Limb (tissue), 2 donors: ENCODE results near the gene RFX2.
"Not testable (repeated sequence)": the region's sequence is repeated elsewhere in the genome, so short reads cannot be mapped to it uniquely, and the experiment has no call there.

Experiments
- DNase-seq, 2 donors: peaks; one replicate each; pipeline ENCODE4 v3.0.0-alpha.2; 2016; ENCODE audit errors: extremely low spot score in 2 of 2

The RFX2 gene

GRCh38 chr19:6041991-6042481 is 68.3 kb downstream of the RFX2 start:
- DNase-seq = no peak

- no peak for DNase-seq
Observed at GRCh38 chr19:6041071-6041470, 69.2 kb downstream of the RFX2 start.

GRCh38 chr19:6039566-6040225 is 70.6 kb downstream of the RFX2 start:
- DNase-seq = no peak

- no peak for DNase-seq
Observed at GRCh38 chr19:6038634-6039405, 71.5 kb downstream of the RFX2 start.

- no peak for DNase-seq
Observed at GRCh38 chr19:6035026-6035425, 75.3 kb downstream of the RFX2 start.

GRCh38 chr19:6034512-6034911 is 75.8 kb downstream of the RFX2 start:
- DNase-seq = no peak

- DNase-seq = no peak
Observed at GRCh38 chr19:6033744-6034264, 76.5 kb downstream of the RFX2 start.

GRCh38 chr19:6032827-6033226 is 77.5 kb downstream of the RFX2 start:
- no peak for DNase-seq

- no peak for DNase-seq
Observed at GRCh38 chr19:6032381-6032780, 77.9 kb downstream of the RFX2 start.

GRCh38 chr19:6030214-6030507 is 80.1 kb downstream of the RFX2 start:
- no peak for DNase-seq

- no peak for DNase-seq
Observed at GRCh38 chr19:6026390-6027227, 83.7 kb downstream of the RFX2 start.

- not testable (repeated sequence) for DNase-seq
Observed at GRCh38 chr19:6024756-6025155, 85.5 kb downstream of the RFX2 start.

GRCh38 chr19:6023936-6024335 is 86.4 kb downstream of the RFX2 start:
- no peak for DNase-seq

GRCh38 chr19:6023085-6023682 is 87.1 kb downstream of the RFX2 start:
- DNase-seq = no peak

- DNase-seq = no peak
Observed at GRCh38 chr19:6022570-6023064, 87.7 kb downstream of the RFX2 start.

- DNase-seq = peak; percentile 73 to 82
Observed at GRCh38 chr19:6021878-6022569, 88.3 kb downstream of the RFX2 start.

- DNase-seq = no peak
Observed at GRCh38 chr19:6020972-6021805, 89.1 kb downstream of the RFX2 start.

- DNase-seq = no peak
Observed at GRCh38 chr19:6020166-6020882, 90.0 kb downstream of the RFX2 start.

- no peak for DNase-seq
Observed at GRCh38 chr19:6018786-6019185, 91.5 kb downstream of the RFX2 start.
